ENCODE data around the gene TSC22D1.

The TSC22D1 gene

GRCh38 chr13:44453069-44453468 is 123.1 kb downstream of the TSC22D1 start:
- DNase-seq (ENCODE audit: low read depth in 2 of 2) = no peak

- no peak for DNase-seq (ENCODE audit: low read depth in 2 of 2)
Observed at GRCh38 chr13:44452418-44452817, 123.7 kb downstream of the TSC22D1 start.

- DNase-seq (ENCODE audit: low read depth in 2 of 2) = no peak
Observed at GRCh38 chr13:44451651-44452050, 124.5 kb downstream of the TSC22D1 start.

GRCh38 chr13:44451126-44451525 is 125.0 kb downstream of the TSC22D1 start:
- no peak for DNase-seq (ENCODE audit: low read depth in 2 of 2)

- no peak for DNase-seq (ENCODE audit: low read depth in 2 of 2)
Observed at GRCh38 chr13:44449999-44450821, 125.9 kb downstream of the TSC22D1 start.

- no peak for DNase-seq (ENCODE audit: low read depth in 2 of 2)
Observed at GRCh38 chr13:44448875-44449274, 127.3 kb downstream of the TSC22D1 start.

GRCh38 chr13:44448373-44448772 is 127.8 kb downstream of the TSC22D1 start:
- no peak for DNase-seq (ENCODE audit: low read depth in 2 of 2)

- DNase-seq (ENCODE audit: low read depth in 2 of 2) = no peak
Observed at GRCh38 chr13:44447783-44448321, 128.3 kb downstream of the TSC22D1 start.

GRCh38 chr13:44440046-44440608 is 136.0 kb downstream of the TSC22D1 start:
- DNase-seq (ENCODE audit: low read depth in 2 of 2) = no peak

GRCh38 chr13:44439452-44440024 is 136.6 kb downstream of the TSC22D1 start:
- DNase-seq (ENCODE audit: low read depth in 2 of 2) = no peak

- no peak for DNase-seq (ENCODE audit: low read depth in 2 of 2)
Observed at GRCh38 chr13:44438234-44438579, 137.9 kb downstream of the TSC22D1 start.

- DNase-seq (ENCODE audit: low read depth in 2 of 2) = peak in 1 of 2 experiments; percentile 9
Observed at GRCh38 chr13:44437356-44438233, 138.5 kb downstream of the TSC22D1 start.

- DNase-seq (ENCODE audit: low read depth in 2 of 2) = peak; percentile 83
Observed at GRCh38 chr13:44436589-44437337, 139.4 kb downstream of the TSC22D1 start.

- DNase-seq (ENCODE audit: low read depth in 2 of 2) = no peak
Observed at GRCh38 chr13:44435919-44436510, 140.1 kb downstream of the TSC22D1 start.

- peak; percentile 95 to 96 for DNase-seq (ENCODE audit: low read depth in 2 of 2)
Observed at GRCh38 chr13:44435142-44435918, 140.8 kb downstream of the TSC22D1 start.

- DNase-seq (ENCODE audit: low read depth in 2 of 2) = no peak
Observed at GRCh38 chr13:44434766-44435141, 141.4 kb downstream of the TSC22D1 start.

GRCh38 chr13:44433863-44434765 is 142.0 kb downstream of the TSC22D1 start:
- no peak for DNase-seq (ENCODE audit: low read depth in 2 of 2)

- DNase-seq (ENCODE audit: low read depth in 2 of 2) = no peak
Observed at GRCh38 chr13:44432650-44433049, 143.5 kb downstream of the TSC22D1 start.

- DNase-seq (ENCODE audit: low read depth in 2 of 2) = no peak
Observed at GRCh38 chr13:44431150-44431549, 145.0 kb downstream of the TSC22D1 start.
